HCT116 (cell line): ENCODE measurements around the gene NACC1. TPM values are rescaled to one million over a fixed set of nuclear protein-coding genes. Genes with fewer than 3 reads are reported as not detected.
A peak's percentile ranks its signal among the peaks of the same experiment; 100 is the strongest.

Source experiments
- ATAC-seq: fragments of 200-7000 bp; cut with Tn5 transposase; 2 replicates; pipeline ENCODE4 v1.9.1; 2020; ENCODE audit warnings: mild to moderate bottlenecking, moderate library complexity
- BruUV-seq: library from RNA; stranded (reverse); fragments of 400-500 nt; replicated peaks from 2 replicates; lab custom pipeline; 2021; lab: Mats Ljungman, UMichigan
- CTCF ChIA-PET: fragments of 300-600 bp; sonication (Branson Sonifier 250); formaldehyde crosslinking; loops from one replicate; lab custom pipeline; 2021; ENCODE audit warnings: antibody characterized with exemption; lab: Charles Lee
- POLR2A ChIA-PET: fragments of 300-600, 350-600 bp; sonication (Branson Sonifier 250); formaldehyde crosslinking; loops from one replicate; lab custom pipeline; 2021; ENCODE audit warnings: antibody characterized with exemption; lab: Charles Lee
- RAD21 ChIA-PET, 2 experiments: fragments of 300-600 bp; sonication (Branson Sonifier 250); formaldehyde crosslinking; loops; one replicate each; lab custom pipeline; 2023; ENCODE audit warnings: low total read pairs in 2 of 2; ENCODE audit not compliant: uncharacterized antibody in 2 of 2, unreplicated experiment in 2 of 2, low non-redundant PET in 1 of 2; lab: Charles Lee
- DNase-seq: peaks from one replicate; pipeline ENCODE4 v3.0.0-alpha.2; 2010; ENCODE audit warnings: low read depth, low spot score
- H2AFZ ChIP-seq: fragments of 200-600 bp; shearing (Covaris generic), sonication (generic); 2 replicates; pipeline ENCODE4 v1.6.1; 2017; ENCODE audit warnings: low read depth, mixed run types, mixed read lengths, antibody characterized with exemption, low read length; ENCODE audit not compliant: poor library complexity, severe bottlenecking
- H3K27ac ChIP-seq: 2 replicates; pipeline ENCODE4 v1.5.1; 2012; ENCODE audit warnings: low read depth, low read length
- H3K27me3 ChIP-seq: fragments of 200-600 bp; sonication (generic); 2 replicates; pipeline ENCODE4 v1.6.1; 2016; ENCODE audit warnings: mixed run types, low read length, mixed read lengths; ENCODE audit not compliant: insufficient read depth
- H3K36me3 ChIP-seq, 2 experiments: fragments of 200-500 bp in 1 of 2; fragments of 200-600 bp in 1 of 2; sonication (Bioruptor generic) in 1 of 2; sonication (generic) in 1 of 2; 2 replicates each; pipeline versions ENCODE4 v1.5.1 to v1.6.1; 2014 to 2016; ENCODE audit warnings: low read length in 2 of 2, inconsistent platforms in 1 of 2, mixed read lengths in 1 of 2, mixed run types in 1 of 2; ENCODE audit not compliant: insufficient read depth in 2 of 2, control insufficient read depth in 1 of 2
- H3K4me1 ChIP-seq, 2 experiments: fragments of 200-600 bp in 1 of 2; sonication (generic) in 1 of 2; 2 replicates each; pipeline versions ENCODE4 v1.5.1 to v1.6.1; 2012 to 2017; ENCODE audit warnings: low read length in 2 of 2, inconsistent platforms in 1 of 2, mild to moderate bottlenecking in 1 of 2, mixed read lengths in 1 of 2, mixed run types in 1 of 2, moderate library complexity in 1 of 2; ENCODE audit not compliant: insufficient read depth in 2 of 2, control insufficient read depth in 1 of 2
- H3K4me2 ChIP-seq: fragments of 200-600 bp; sonication (generic); 2 replicates; pipeline ENCODE4 v1.6.1; 2017; ENCODE audit warnings: mixed run types, low read length, mixed read lengths
- H3K4me3 ChIP-seq, 2 experiments: fragments of 200-600 bp in 1 of 2; sonication (generic) in 1 of 2; replicated peaks in 1 of 2; 2 replicates each; pipeline ENCODE4 v1.5.1; 2011 to 2016; ENCODE audit warnings: low read length in 2 of 2, control low read depth in 1 of 2, low read depth in 1 of 2, mild to moderate bottlenecking in 1 of 2, mixed read lengths in 1 of 2, mixed run types in 1 of 2
- H3K79me2 ChIP-seq: fragments of 200-600 bp; sonication (generic); 2 replicates; pipeline ENCODE4 v1.6.1; 2017; ENCODE audit warnings: mild to moderate bottlenecking, mixed run types, low read length, moderate library complexity, mixed read lengths; ENCODE audit not compliant: insufficient read depth
- H3K9ac ChIP-seq: fragments of 200-600 bp; sonication (generic); 2 replicates; pipeline ENCODE4 v1.6.1; 2016; ENCODE audit warnings: low read length, mixed read lengths
- H3K9me2 ChIP-seq: fragments of 200-600 bp; sonication (generic), shearing (Covaris generic); 2 replicates; pipeline ENCODE4 v1.6.1; 2017; ENCODE audit warnings: mixed run types, mild to moderate bottlenecking, moderate library complexity; ENCODE audit not compliant: insufficient read depth
- H3K9me3 ChIP-seq, 2 experiments: fragments of 200-500 bp in 1 of 2; fragments of 200-600 bp in 1 of 2; sonication (Bioruptor generic) in 1 of 2; sonication (generic) in 1 of 2; 2 replicates each; pipeline ENCODE4 v1.6.1; 2014 to 2017; ENCODE audit warnings: low read length in 2 of 2, mixed read lengths in 2 of 2, inconsistent platforms in 1 of 2, low read depth in 1 of 2, mild to moderate bottlenecking in 1 of 2, mixed run types in 1 of 2, moderate library complexity in 1 of 2; ENCODE audit not compliant: control insufficient read depth in 1 of 2, insufficient read depth in 1 of 2
- H4K20me1 ChIP-seq: fragments of 200-600 bp; sonication (generic), shearing (Covaris generic); 2 replicates; pipeline ENCODE4 v1.6.1; 2017; ENCODE audit warnings: mixed run types, mild to moderate bottlenecking, moderate library complexity; ENCODE audit not compliant: insufficient read depth
- EGR1 ChIP-seq: IDR thresholded peaks from 2 replicates; pipeline ENCODE4 v1.6.1; 2012; ENCODE audit warnings: low read depth
- POLR2A ChIP-seq: IDR thresholded peaks from 2 replicates; pipeline ENCODE4 v1.7.0; 2011; ENCODE audit warnings: borderline replicate concordance; ENCODE audit not compliant: insufficient read depth, insufficient read length; ENCODE audit errors: extremely low read depth
- SIN3A ChIP-seq: IDR thresholded peaks from 2 replicates; pipeline ENCODE4 v1.6.1; 2012; ENCODE audit warnings: low read depth
- YY1 ChIP-seq: IDR thresholded peaks from 2 replicates; pipeline ENCODE4 v1.6.1; 2011; ENCODE audit warnings: low read length, low read depth, moderate library complexity, mild to moderate bottlenecking; ENCODE audit not compliant: insufficient replicate concordance; ENCODE audit errors: extremely low read depth
- ZFX ChIP-seq: fragments of 450-650 bp; IDR thresholded peaks from 2 replicates; pipeline ENCODE4 v1.6.1; 2017
- ZNF274 ChIP-seq: fragments of 200-500 bp; sonication (Bioruptor generic); IDR thresholded peaks from 2 replicates; pipeline ENCODE4 v1.6.1; 2014; ENCODE audit warnings: mild to moderate bottlenecking, low read depth, low read length, inconsistent platforms
- intact Hi-C: fragments of 100-400 bp; cut with micrococcal nuclease; formaldehyde crosslinking; loops from 2 replicates; pipeline ENCODE4 v1.10.0; 2022
- total RNA-seq: library from RNA; stranded (reverse); gene quantifications from one replicate; pipeline ENCODE4 v1.2.1, GENCODE V29; 2021; ENCODE audit not compliant: unreplicated experiment

NACC1 gene
- total RNA-seq, 1 experiment from 2014 or later = 181 TPM

DNA sequence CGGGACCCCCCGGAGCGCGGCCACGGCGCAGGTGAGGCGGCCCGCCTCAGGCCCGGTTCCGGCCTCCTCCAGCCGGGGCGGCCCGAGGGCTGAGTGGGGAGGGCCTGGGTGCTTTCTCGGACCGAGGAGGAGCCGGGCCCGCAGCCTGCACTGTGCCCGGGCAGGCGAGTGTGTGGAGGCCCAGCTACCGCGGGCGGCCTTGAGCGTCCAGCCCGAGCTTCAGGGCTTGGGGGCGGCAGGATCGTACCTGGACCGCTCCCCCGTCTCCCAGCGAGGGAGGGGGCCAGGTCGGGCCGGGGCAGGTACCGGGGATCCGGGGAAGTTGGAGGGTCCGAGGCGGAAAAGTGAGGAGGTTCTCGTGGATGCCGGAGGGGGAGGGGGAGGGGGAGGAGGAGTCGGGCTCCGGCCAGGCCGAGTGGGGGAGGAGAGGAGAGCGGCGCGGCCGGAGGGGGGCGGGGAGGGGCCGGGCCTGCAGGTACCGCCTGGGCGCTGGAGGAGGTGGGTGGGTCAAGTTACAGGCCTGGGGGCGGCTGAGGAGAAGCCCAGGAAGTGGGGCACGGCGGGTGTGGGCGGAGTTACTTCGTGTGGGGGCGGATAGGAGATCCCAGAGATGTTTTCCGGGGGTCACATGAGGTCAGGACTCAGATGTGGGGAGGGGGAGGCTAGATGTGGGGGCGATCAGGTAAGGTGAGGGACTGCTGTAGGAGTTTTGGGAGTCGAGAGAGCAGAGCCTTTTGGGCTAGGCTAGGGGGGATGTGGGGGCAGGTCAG lies 545 bp downstream of the NACC1 start:
- peak overlapping the region; percentile 93 to 95 for H3K4me3 ChIP-seq
- H3K79me2 ChIP-seq = peaks cover 87% of the 10 kb centered on the region
- peak overlapping the region; percentile 100 for H3K27ac ChIP-seq
- ChIA-PET CTCF (interaction anchor here (1.0 to 2.2 kb wide), 8 partner anchors 17 to 153 kb away, joined by 3 to 9 read pairs (median 4); no protein-coding TSS in a partner anchor), POLR2A (interaction anchor here (0.8 to 1.8 kb wide), 4 partner anchors 34 to 153 kb away, joined by 3 to 16 read pairs (median 5); no protein-coding TSS in a partner anchor), RAD21 (interaction anchor here in 1 of 2 experiments (0.8 kb wide), 1 partner anchor 27 kb away, joined by 6 read pairs; no protein-coding TSS in a partner anchor)
- intact Hi-C loops = loop anchor here (5.0 kb wide), 1 partner anchor 144 kb away; no protein-coding TSS in a partner anchor
- H3K9me3 ChIP-seq = no peaks in the 10 kb centered on the region
- ATAC-seq = peak; percentile 56
- no TSS peak for BruUV-seq
- TF ChIP-seq YY1 (no peak), ZFX (peak; percentile 96; the same call in 1 of the 2 replicates), EGR1 (peak; percentile 91)
- peak overlapping the region; percentile 99 for H3K9ac ChIP-seq
- H2AFZ ChIP-seq = no peak overlapping the region
- H3K9me2 ChIP-seq = no peaks in the 10 kb centered on the region
- no peaks in the 10 kb centered on the region for H3K27me3 ChIP-seq
- H3K4me2 ChIP-seq = peak overlapping the region; percentile 89
- peaks cover 9 to 33% of the 10 kb centered on the region in 2 experiments; a peak in 3 of 4 replicates for H3K36me3 ChIP-seq
- H3K4me1 ChIP-seq = peaks cover 21 to 43% of the 10 kb centered on the region in 2 experiments; a peak in 3 of 4 replicates
- no peak for DNase-seq
- peaks cover 24% of the 10 kb centered on the region; the same call in 1 of the 2 replicates for H4K20me1 ChIP-seq

DNA sequence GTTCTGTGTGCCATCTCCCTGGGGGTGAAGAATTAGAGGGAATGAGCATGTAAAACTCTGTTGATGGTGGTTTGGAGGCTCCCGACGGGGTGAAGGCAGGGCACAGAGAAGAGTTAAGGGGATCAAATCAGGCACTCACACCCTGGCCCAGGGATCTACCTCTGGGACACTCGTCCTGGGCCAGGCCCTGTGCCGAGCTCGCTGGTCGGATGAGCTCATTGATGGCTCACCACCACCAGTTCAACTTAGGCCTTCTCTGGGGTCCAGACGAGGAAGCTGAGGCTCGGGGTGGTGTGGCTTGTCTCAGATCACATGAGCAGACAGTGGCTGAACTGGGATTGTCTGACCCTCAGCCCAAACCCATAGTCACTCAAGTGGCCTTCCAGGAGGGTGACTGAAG lies 1.6 kb downstream of the NACC1 start:
- H3K27ac ChIP-seq = peak overlapping the region; percentile 100
- H3K9me2 ChIP-seq = no peaks in the 10 kb centered on the region
- H3K9me3 ChIP-seq = no peaks in the 10 kb centered on the region
- POLR2A ChIA-PET = interaction anchor here (0.5 kb wide), 1 partner anchor 100 kb away, joined by 3 read pairs; no protein-coding TSS in a partner anchor
- TF ChIP-seq POLR2A = no peak
- no peak for TF ChIP-seq ZNF274
- TF ChIP-seq SIN3A = no peak
- H3K36me3 ChIP-seq = peaks cover 9 to 30% of the 10 kb centered on the region in 2 experiments; a peak in 3 of 4 replicates
- H3K4me1 ChIP-seq = peaks cover 21 to 43% of the 10 kb centered on the region in 2 experiments; a peak in 3 of 4 replicates
- RAD21 ChIA-PET = no interaction called here
- no peak for DNase-seq
- peaks cover 24% of the 10 kb centered on the region; the same call in 1 of the 2 replicates for H4K20me1 ChIP-seq
- H3K9ac ChIP-seq = peak overlapping the region; percentile 99
- H3K27me3 ChIP-seq = no peaks in the 10 kb centered on the region
- ATAC-seq = no peak
- peaks cover 89% of the 10 kb centered on the region for H3K79me2 ChIP-seq
- intact Hi-C loops = loop anchor here (5.0 kb wide), 1 partner anchor 143 kb away; no protein-coding TSS in a partner anchor
- H2AFZ ChIP-seq = no peak overlapping the region
- CTCF ChIA-PET = interaction anchor here (1.0 to 2.0 kb wide), 2 partner anchors 36 to 154 kb away, joined by 3 to 5 read pairs; no protein-coding TSS in a partner anchor
- no TSS peak for BruUV-seq
- H3K4me2 ChIP-seq = peak overlapping the region; percentile 89
- peak overlapping the region; percentile 93 to 95 for H3K4me3 ChIP-seq
